Measurements from ENCODE around the gene HK1. TPM values are rescaled to one million over a fixed set of nuclear protein-coding genes. Genes with fewer than 3 reads are reported as not detected.

The HK1 gene
- total RNA-seq, 1 donor from 2014 or later, result 84.0 TPM

GRCh38 chr10:69234447-69234846 lies 43.8 kb upstream of the HK1 start:
- no peaks in the 10 kb centered on the region for H3K27me3 ChIP-seq
- ATAC-seq, result no peak
- intact Hi-C loops (cut with DNase I), result loop anchor here (2.0 kb wide), 1 partner anchor 160 kb away; no protein-coding TSS in a partner anchor

GRCh38 chr10:69237528-69238159 lies 40.7 kb upstream of the HK1 start:
- no peaks in the 10 kb centered on the region for H3K27me3 ChIP-seq
- H3K9me3 ChIP-seq, result no peaks in the 10 kb centered on the region
- H3K4me3 ChIP-seq, result no peak overlapping the region
- intact Hi-C loops (cut with DNase I), result no loop called here
- peak; percentile 91 for DNase-seq
- H3K36me3 ChIP-seq, result no peaks in the 10 kb centered on the region
- peak; percentile 99 for ATAC-seq
- no peak overlapping the region for H3K27ac ChIP-seq
- peak; percentile 94 for TF ChIP-seq CTCF (IDR thresholded peaks at IDR 0.05)
- peaks cover 4% of the 10 kb centered on the region for H3K4me1 ChIP-seq

More at GRCh38 chr10:69234447-69234846, 43.8 kb upstream of the HK1 start:
- no peaks in the 10 kb centered on the region for H3K9me3 ChIP-seq
- TF ChIP-seq CTCF (IDR thresholded peaks at IDR 0.05), result no peak
- no peak overlapping the region for H3K27ac ChIP-seq
- H3K4me1 ChIP-seq, result peaks cover under 1% of the 10 kb centered on the region
- no peak for DNase-seq
- no peak overlapping the region for H3K4me3 ChIP-seq
- H3K36me3 ChIP-seq, result no peaks in the 10 kb centered on the region

GRCh38 chr10:69239136-69239535 lies 39.2 kb upstream of the HK1 start:
- Histone ChIP-seq H3K27me3 (no peaks in the 10 kb centered on the region), H3K27ac (no peak overlapping the region), H3K36me3 (no peaks in the 10 kb centered on the region), H3K4me1 (peaks cover 4% of the 10 kb centered on the region), H3K4me3 (no peak overlapping the region), H3K9me3 (no peaks in the 10 kb centered on the region)
- ATAC-seq (no peak), DNase-seq (no peak)
- TF ChIP-seq CTCF (IDR thresholded peaks at IDR 0.05), result no peak
- intact Hi-C loops (cut with DNase I), result no loop called here

- ATAC-seq (peak; percentile 53), DNase-seq (no peak)
- no peak overlapping the region for H3K4me3 ChIP-seq
- intact Hi-C loops (cut with DNase I), result no loop called here
- no peak overlapping the region for H3K27ac ChIP-seq
- TF ChIP-seq CTCF (IDR thresholded peaks at IDR 0.05), result no peak
- H3K27me3 ChIP-seq, result no peaks in the 10 kb centered on the region
- H3K9me3 ChIP-seq, result no peaks in the 10 kb centered on the region
- peaks cover 4% of the 10 kb centered on the region for H3K4me1 ChIP-seq
- no peaks in the 10 kb centered on the region for H3K36me3 ChIP-seq
These were observed 38.4 kb upstream of the HK1 start for GRCh38 chr10:69239816-69240434.

- Histone ChIP-seq H3K4me1 (peaks cover 4% of the 10 kb centered on the region), H3K4me3 (no peak overlapping the region), H3K27me3 (no peaks in the 10 kb centered on the region), H3K27ac (no peak overlapping the region), H3K36me3 (no peaks in the 10 kb centered on the region), H3K9me3 (no peaks in the 10 kb centered on the region)
- no peak for ATAC-seq
- intact Hi-C loops (cut with DNase I), result no loop called here
- TF ChIP-seq CTCF (IDR thresholded peaks at IDR 0.05), result no peak
- no peak for DNase-seq
These were observed 37.8 kb upstream of the HK1 start for GRCh38 chr10:69240455-69240854.

All from upper lobe of right lung (tissue), 1 donor.